ENCODE measurements around the gene SENP5.
"Not testable (repeated sequence)": the region's sequence is repeated elsewhere in the genome, so short reads cannot be mapped to it uniquely, and the experiment has no call there.

Gene SENP5, protein sequence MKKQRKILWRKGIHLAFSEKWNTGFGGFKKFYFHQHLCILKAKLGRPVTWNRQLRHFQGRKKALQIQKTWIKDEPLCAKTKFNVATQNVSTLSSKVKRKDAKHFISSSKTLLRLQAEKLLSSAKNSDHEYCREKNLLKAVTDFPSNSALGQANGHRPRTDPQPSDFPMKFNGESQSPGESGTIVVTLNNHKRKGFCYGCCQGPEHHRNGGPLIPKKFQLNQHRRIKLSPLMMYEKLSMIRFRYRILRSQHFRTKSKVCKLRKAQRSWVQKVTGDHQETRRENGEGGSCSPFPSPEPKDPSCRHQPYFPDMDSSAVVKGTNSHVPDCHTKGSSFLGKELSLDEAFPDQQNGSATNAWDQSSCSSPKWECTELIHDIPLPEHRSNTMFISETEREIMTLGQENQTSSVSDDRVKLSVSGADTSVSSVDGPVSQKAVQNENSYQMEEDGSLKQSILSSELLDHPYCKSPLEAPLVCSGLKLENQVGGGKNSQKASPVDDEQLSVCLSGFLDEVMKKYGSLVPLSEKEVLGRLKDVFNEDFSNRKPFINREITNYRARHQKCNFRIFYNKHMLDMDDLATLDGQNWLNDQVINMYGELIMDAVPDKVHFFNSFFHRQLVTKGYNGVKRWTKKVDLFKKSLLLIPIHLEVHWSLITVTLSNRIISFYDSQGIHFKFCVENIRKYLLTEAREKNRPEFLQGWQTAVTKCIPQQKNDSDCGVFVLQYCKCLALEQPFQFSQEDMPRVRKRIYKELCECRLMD

GRCh38 chr3:196867507-196868296, at the start of gene SENP5:
TSS of gene SENP5 (plus strand) at chr3:196867920. CDS start at chr3:196885182, 17,262 bp downstream.
- DNase-seq, result peak; percentile 46

DNA sequence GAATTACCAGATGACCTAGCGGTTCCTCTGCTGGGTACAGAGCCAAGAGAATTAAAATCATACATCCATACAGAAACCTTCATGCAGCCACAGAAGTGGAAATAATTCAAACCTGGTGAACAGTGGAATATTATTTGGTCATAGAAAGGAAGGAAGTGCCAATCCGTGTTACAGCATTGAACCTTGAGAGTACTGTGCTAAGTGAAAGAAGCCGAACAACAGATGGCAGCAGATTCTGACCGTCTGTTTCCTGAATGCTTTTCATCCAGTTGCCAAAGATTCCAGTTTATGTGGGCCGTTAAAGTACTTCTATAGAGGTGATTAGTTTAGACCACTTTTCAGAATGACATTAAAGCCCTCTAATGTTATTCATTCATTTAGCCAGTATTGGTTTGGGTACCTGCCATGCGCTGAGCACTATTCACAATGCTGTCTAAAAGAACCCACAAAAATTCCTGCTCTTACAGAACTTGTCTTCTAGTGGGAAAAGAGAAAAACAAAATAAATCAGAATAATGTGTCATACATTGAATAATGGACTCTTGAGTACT, 45.8 kb upstream of the SENP5 start:
- DNase-seq, result no peak

- DNase-seq, result not testable (repeated sequence)
Observed at GRCh38 chr3:196829651-196830050, 38.1 kb upstream of the SENP5 start.

DNA sequence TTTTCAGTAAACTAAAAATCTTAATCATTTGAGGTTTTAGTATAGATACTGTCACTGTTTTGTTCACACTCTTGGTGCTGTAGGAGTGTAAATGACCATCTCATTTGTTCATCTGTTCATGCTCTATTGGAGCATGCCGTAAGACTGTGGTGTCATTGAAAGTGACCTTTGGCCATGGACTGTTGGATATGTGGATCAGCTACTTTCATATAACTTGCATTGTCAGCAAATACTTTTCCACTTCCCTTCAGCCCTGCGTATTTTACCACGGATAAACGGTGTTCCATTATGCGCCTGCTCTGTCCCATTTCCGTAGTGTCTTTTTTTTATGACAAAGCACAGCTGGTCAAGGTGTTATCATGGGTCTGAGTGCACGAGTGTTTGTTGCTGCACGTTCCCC, 32.6 kb upstream of the SENP5 start:
- no peak for DNase-seq

DNA sequence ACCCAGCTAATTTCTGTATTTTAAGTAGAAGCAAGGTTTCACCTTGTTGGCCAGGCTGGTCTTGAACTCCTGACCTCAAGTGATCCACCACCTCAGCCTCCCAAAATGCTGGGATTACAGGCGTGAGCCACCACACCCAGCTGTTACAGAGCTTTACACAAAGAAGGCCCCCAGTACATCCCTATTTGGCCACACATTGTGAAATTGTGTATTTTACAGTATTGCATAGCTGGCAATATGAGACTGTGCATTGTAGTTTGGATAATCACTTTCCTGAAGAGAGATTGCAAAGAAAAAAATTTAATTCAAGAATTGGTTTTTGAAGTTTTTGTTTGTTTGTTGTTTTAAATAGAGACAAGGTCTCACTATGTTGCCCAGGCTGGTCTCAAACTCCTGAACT, 31.1 kb upstream of the SENP5 start:
- DNase-seq, result not testable (repeated sequence)

DNA sequence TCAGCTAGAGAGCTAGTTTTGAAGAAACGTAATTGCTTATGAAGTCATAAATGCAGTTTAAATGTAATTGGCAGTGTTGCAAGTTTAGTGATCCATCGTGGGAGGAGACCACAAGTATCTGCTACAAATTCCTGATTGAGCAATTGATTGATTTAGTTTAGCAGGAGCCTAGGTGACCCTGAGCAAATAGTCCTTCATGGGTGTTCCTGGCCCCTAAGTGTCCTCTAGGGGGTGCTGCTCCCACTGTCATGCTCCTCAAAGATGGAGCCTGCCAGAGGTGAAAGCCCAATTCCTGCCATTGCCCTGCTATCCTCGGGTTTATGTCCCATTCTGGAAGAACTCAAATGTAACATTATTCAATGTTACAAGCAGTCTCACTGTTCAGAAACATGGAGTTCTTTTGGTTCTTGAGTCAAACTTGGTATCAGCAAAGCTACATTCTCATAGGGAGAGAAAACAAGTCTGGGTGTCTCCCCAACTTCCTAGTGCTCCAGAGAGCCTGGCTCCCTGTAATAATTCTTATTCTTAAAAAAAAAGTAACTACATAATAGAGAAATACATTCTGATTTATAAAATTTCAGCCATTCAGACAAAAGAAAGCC, 29.8 kb upstream of the SENP5 start:
- peak; percentile 4 for DNase-seq

GRCh38 chr3:196839351-196839750, 28.4 kb upstream of the SENP5 start:
- not testable (repeated sequence) for DNase-seq

GRCh38 chr3:196842567-196843434, 24.9 kb upstream of the SENP5 start:
- DNase-seq, result no peak

- DNase-seq, result no peak
Observed at GRCh38 chr3:196843435-196844110, 24.1 kb upstream of the SENP5 start.

- not testable (repeated sequence) for DNase-seq
Observed at GRCh38 chr3:196844235-196845219, 23.2 kb upstream of the SENP5 start.

DNA sequence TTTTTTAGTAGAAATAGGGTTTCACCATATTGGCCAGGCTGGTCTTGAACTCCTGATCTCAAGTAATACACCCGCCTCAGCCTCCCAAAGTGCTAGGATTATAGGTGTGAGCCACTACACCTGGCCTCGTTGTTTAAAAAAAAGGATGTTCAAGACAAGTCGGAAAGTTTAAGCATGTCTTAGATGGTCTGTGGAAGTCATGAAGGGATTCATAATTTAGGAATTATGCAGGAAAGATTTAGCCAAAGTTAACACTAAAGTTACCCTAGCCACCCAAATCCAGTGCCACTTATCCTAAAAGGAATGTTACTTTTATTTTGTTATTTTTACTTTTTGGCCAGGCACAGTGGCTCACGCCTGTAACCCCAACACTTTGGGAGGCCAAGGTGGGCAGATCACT, 19.3 kb upstream of the SENP5 start:
- DNase-seq, result not testable (repeated sequence)

DNA sequence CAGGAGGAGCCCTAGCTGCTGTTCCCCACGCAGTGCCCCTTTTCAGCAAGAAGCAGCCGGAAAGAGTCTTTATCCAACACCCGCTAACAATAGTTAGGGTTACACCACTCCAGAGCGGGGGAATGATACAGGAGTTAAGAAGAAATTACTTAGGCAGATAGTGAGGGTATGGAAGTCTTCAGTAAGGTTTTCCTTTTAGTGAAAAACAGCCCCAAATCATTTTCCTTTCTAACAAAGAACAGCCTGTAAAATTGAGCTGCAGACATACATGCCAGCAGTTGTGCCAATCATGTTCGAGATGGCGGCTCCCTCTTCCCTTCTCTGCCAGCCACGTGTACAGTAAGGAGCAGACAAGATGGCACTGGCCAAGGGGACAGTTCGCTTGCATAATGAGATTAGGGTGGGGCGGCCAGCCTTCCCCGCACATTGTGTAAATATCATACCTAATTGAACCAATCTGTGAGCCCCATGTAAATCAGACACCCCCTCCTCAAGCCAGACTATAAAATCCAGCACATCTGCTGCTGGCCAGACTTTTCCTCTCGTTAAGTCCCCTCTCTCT, 18.5 kb upstream of the SENP5 start:
- no peak for DNase-seq

- not testable (repeated sequence) for DNase-seq
Observed at GRCh38 chr3:196863000-196863399, 4.7 kb upstream of the SENP5 start.

GRCh38 chr3:196867155-196867506, 589 bp upstream of the SENP5 start:
- peak; percentile 7 for DNase-seq

- DNase-seq, result no peak
Observed at GRCh38 chr3:196868297-196868661, 559 bp downstream of the SENP5 start.

DNA sequence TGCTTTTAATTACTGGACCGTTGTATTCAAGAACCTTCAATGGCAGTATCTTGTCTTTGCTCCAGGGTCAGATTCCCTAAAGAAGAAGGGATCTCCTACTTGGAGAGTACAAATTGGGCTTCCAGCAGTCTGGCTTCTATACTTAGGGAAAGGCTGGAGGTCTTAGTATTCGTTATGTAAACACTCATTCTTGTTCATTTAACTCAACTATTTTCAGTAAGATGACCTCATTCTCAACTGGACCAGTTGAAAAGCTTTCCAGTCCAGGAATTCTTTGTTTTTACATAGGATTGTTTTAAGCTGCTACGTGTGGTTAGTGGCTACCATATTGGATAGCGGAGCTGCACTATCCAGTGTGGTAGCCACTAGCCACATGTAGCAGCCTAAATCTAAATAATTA, 4.6 kb downstream of the SENP5 start:
- DNase-seq, result no peak

DNA sequence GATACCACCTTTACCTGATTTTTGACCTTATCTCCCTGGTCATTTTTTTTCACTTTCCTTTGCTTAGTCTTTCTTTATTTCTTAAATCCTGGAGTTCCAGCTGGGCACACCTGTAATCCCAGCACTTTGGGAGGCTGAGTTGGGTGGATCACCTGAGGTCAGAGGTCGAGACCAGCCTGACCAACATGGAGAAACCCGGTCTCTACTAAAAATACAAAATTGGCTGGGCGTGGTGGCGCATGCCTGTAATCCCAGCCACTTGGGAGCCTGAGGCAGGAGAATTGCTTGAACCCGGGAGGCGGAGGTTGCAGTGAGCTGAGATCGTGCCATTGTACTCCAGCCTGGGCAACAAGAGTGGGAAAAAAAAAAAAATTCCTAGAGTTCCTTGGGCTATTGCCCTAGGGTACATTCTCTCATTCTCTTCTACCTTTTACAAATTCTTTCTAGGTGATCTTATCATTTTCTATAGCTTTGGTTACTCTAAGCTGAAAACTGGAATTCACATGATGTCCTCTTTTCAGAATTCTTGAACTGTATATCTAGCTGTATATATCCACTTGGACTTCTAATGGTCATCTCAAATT, 6.9 kb downstream of the SENP5 start:
- not testable (repeated sequence) for DNase-seq

DNA sequence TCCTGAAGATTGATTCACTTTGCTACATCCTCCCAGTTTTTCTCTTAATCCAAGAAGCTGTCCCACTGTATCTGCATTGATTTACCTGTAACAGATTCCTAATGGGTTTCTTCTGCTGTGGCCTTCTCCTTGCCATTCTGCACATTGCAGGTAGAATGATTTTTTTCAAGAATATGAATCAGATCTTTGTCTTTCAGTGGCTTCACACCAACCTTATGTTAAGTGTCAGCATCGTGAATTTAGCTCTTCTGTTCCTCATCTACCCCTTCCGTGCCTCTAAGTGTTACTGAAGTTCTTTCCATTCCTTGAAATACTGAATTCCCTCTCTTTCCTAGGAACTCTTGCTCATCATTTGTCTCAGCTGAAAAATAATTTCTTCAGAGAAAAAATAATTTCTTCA, 7.5 kb downstream of the SENP5 start:
- no peak for DNase-seq

- DNase-seq, result no peak
Observed at GRCh38 chr3:196883361-196883760, 15.6 kb downstream of the SENP5 start.
